Inflammatory macrophage treated with lipopolysaccharide for 4 hours (primary cell): ENCODE data around the gene NDOR1.
"Not testable (repeated sequence)": the region's sequence is repeated elsewhere in the genome, so short reads cannot be mapped to it uniquely, and the experiment has no call there.

ENCODE experiments used
- DNase-seq: peaks from one replicate; pipeline ENCODE4 v3.0.0-alpha.2; 2020

Gene NDOR1

GRCh38 chr9:137245450-137246421, 40.2 kb downstream of the NDOR1 start:
- DNase-seq: no peak

GRCh38 chr9:137247135-137247915, 41.8 kb downstream of the NDOR1 start:
- DNase-seq: no peak

- no peak for DNase-seq
Observed at GRCh38 chr9:137247916-137248175, 42.3 kb downstream of the NDOR1 start.

GRCh38 chr9:137250329-137251193, 45.1 kb downstream of the NDOR1 start:
- no peak for DNase-seq

- no peak for DNase-seq
Observed at GRCh38 chr9:137251194-137251461, 45.6 kb downstream of the NDOR1 start, which contains the start of gene STPG3. STPG3 (plus strand) TSS chr9:137251286; CDS start chr9:137251287, 1 bp downstream.

GRCh38 chr9:137251490-137252268, 46.2 kb downstream of the NDOR1 start:
- DNase-seq: no peak

GRCh38 chr9:137252555-137253506, 47.3 kb downstream of the NDOR1 start:
- DNase-seq: no peak

GRCh38 chr9:137253717-137254623, 48.5 kb downstream of the NDOR1 start:
- DNase-seq: no peak

GRCh38 chr9:137254624-137255447, 49.3 kb downstream of the NDOR1 start, which contains the start of gene NELFB:
NELFB (plus strand) TSS chr9:137255327.
- DNase-seq: peak; percentile 82

- DNase-seq: peak; percentile 28
Observed at GRCh38 chr9:137255448-137256114, 50.1 kb downstream of the NDOR1 start.

- no peak for DNase-seq
Observed at GRCh38 chr9:137256362-137256761, 50.9 kb downstream of the NDOR1 start.

GRCh38 chr9:137256856-137257255, 51.4 kb downstream of the NDOR1 start:
- DNase-seq: no peak

- DNase-seq: not testable (repeated sequence)
Observed at GRCh38 chr9:137262173-137262908, 56.8 kb downstream of the NDOR1 start.

- no peak for DNase-seq
Observed at GRCh38 chr9:137262909-137263285, 57.4 kb downstream of the NDOR1 start.

GRCh38 chr9:137263506-137263905, 58.0 kb downstream of the NDOR1 start:
- DNase-seq: no peak

- no peak for DNase-seq
Observed at GRCh38 chr9:137264067-137264466, 58.6 kb downstream of the NDOR1 start.

GRCh38 chr9:137265496-137266161, 60.1 kb downstream of the NDOR1 start:
- DNase-seq: no peak
